Body of pancreas (tissue), 4 donors: ENCODE data around the gene GALNT17.

ENCODE experiments used
- CTCF ChIP-seq, 7 experiments: fragments of 450-650 bp in 4 of 7; fragments of 200-600 bp in 3 of 7; sonication (generic) in 3 of 7; IDR thresholded peaks; one replicate each; pipeline ENCODE4 v1.5.1; 2016 to 2019; ENCODE audit warnings: antibody characterized with exemption in 7 of 7
- POLR2A ChIP-seq, 3 donors: fragments of 450-650 bp; IDR thresholded peaks; one replicate each; pipeline ENCODE4 v1.6.1; 2016; ENCODE audit warnings: antibody characterized with exemption in 3 of 3, mild to moderate bottlenecking in 2 of 3

GRCh38 chr7:71544816-71545215 is 412.9 kb downstream of the GALNT17 start:
- no peak for TF ChIP-seq POLR2A (IDR thresholded peaks at IDR 0.05)
- TF ChIP-seq CTCF (IDR thresholded peaks at IDR 0.05): no peak
